ENCODE measurements around the gene KCNIP2.

The KCNIP2 gene

GRCh38 chr10:101839416-101840063, 4.1 kb downstream of the KCNIP2 start:
- Mint-ChIP-seq H3K27me3 (ENCODE audit: low read depth) (peaks cover 50% of the 10 kb centered on the region), H3K4me1 (peaks cover 59% of the 10 kb centered on the region), H3K27ac (no peak overlapping the region), H3K4me3 (peak overlapping the region; percentile 71 to 74 (median 72)), H3K9me3 (no peaks in the 10 kb centered on the region), H3K36me3 (ENCODE audit: low read depth) (no peaks in the 10 kb centered on the region)
- TF ChIP-seq CTCF (IDR thresholded peaks at IDR 0.05; ENCODE audit: unreplicated experiment in 3 of 3), result no peak

- Mint-ChIP-seq H3K27me3 (ENCODE audit: low read depth) (peaks cover 45% of the 10 kb centered on the region), H3K27ac (no peak overlapping the region), H3K36me3 (ENCODE audit: low read depth) (no peaks in the 10 kb centered on the region), H3K9me3 (no peaks in the 10 kb centered on the region), H3K4me3 (peak overlapping the region; percentile 71 to 74 (median 72)), H3K4me1 (peaks cover 54% of the 10 kb centered on the region)
- TF ChIP-seq CTCF (IDR thresholded peaks at IDR 0.05; ENCODE audit: unreplicated experiment in 3 of 3), result no peak
These were observed 4.6 kb downstream of the KCNIP2 start for GRCh38 chr10:101839002-101839401.

- Mint-ChIP-seq H3K36me3 (ENCODE audit: low read depth) (no peaks in the 10 kb centered on the region), H3K4me3 (peak overlapping the region in 2 of 3 experiments; percentile 71 to 74), H3K27ac (no peak overlapping the region), H3K4me1 (peaks cover 56% of the 10 kb centered on the region), H3K9me3 (no peaks in the 10 kb centered on the region), H3K27me3 (ENCODE audit: low read depth) (peaks cover 43% of the 10 kb centered on the region)
- TF ChIP-seq CTCF (IDR thresholded peaks at IDR 0.05; ENCODE audit: unreplicated experiment in 3 of 3), result no peak
These were observed 5.1 kb downstream of the KCNIP2 start for GRCh38 chr10:101838416-101838970.

GRCh38 chr10:101837748-101838147, 5.9 kb downstream of the KCNIP2 start:
- no peaks in the 10 kb centered on the region for H3K36me3 Mint-ChIP-seq (ENCODE audit: low read depth)
- peaks cover 59% of the 10 kb centered on the region for H3K4me1 Mint-ChIP-seq
- no peak overlapping the region for H3K4me3 Mint-ChIP-seq
- peaks cover 38% of the 10 kb centered on the region for H3K27me3 Mint-ChIP-seq (ENCODE audit: low read depth)
- no peaks in the 10 kb centered on the region for H3K9me3 Mint-ChIP-seq
- TF ChIP-seq CTCF (IDR thresholded peaks at IDR 0.05; ENCODE audit: unreplicated experiment in 3 of 3), result no peak
- no peak overlapping the region for H3K27ac Mint-ChIP-seq

- Mint-ChIP-seq H3K9me3 (no peaks in the 10 kb centered on the region), H3K4me1 (peaks cover 68% of the 10 kb centered on the region), H3K4me3 (no peak overlapping the region), H3K36me3 (ENCODE audit: low read depth) (no peaks in the 10 kb centered on the region), H3K27ac (peak overlapping the region in 1 of 3 experiments; percentile 23), H3K27me3 (ENCODE audit: low read depth) (peaks cover 18% of the 10 kb centered on the region)
- TF ChIP-seq CTCF (IDR thresholded peaks at IDR 0.05; ENCODE audit: unreplicated experiment in 3 of 3), result no peak
These were observed 8.2 kb downstream of the KCNIP2 start for GRCh38 chr10:101835362-101835761.

GRCh38 chr10:101834341-101834740, 9.3 kb downstream of the KCNIP2 start:
- Mint-ChIP-seq H3K27me3 (ENCODE audit: low read depth) (peaks cover 13% of the 10 kb centered on the region), H3K4me1 (peaks cover 68% of the 10 kb centered on the region), H3K4me3 (no peak overlapping the region), H3K9me3 (no peaks in the 10 kb centered on the region), H3K27ac (no peak overlapping the region), H3K36me3 (ENCODE audit: low read depth) (no peaks in the 10 kb centered on the region)
- TF ChIP-seq CTCF (IDR thresholded peaks at IDR 0.05; ENCODE audit: unreplicated experiment in 3 of 3), result no peak
